ENCODE data around the gene GSK3B. TPM values are rescaled to one million over a fixed set of nuclear protein-coding genes. Genes with fewer than 3 reads are reported as not detected.

Gene GSK3B
- total RNA-seq, 1 experiment from 2014 or later, result 50.0 TPM

- CTCF ChIA-PET, result no interaction called here
- no TSS peak for BruUV-seq (replicated peaks)
These were observed 232.6 kb downstream of the GSK3B start for GRCh38 chr3:119861681-119862080.

More at GRCh38 chr3:119861681-119862080, 232.6 kb downstream of the GSK3B start:
- POLR2A ChIA-PET, result no interaction called here
- TF ChIP-seq FOSL1 (IDR thresholded peaks at IDR 0.05; ENCODE audit: low read depth), result no peak
- no peak for TF ChIP-seq ZBTB33 (IDR thresholded peaks at IDR 0.05; ENCODE audit: extremely low read depth, insufficient replicate concordance, low read length)
- TF ChIP-seq EGR1 (IDR thresholded peaks at IDR 0.05; ENCODE audit: low read depth), result no peak
- TF ChIP-seq REST (IDR thresholded peaks at IDR 0.05; ENCODE audit: low read depth), result no peak
- TF ChIP-seq EZH2phosphoT487 (IDR thresholded peaks at IDR 0.05; ENCODE audit: borderline replicate concordance), result no peak
- TF ChIP-seq SP1 (IDR thresholded peaks at IDR 0.05; ENCODE audit: low read depth), result no peak
- no peak for TF ChIP-seq SRF (IDR thresholded peaks at IDR 0.05; ENCODE audit: low read depth)
- no peak for TF ChIP-seq JUND (IDR thresholded peaks at IDR 0.05)
- TF ChIP-seq POLR2AphosphoS5 (IDR thresholded peaks at IDR 0.05; ENCODE audit: low read depth, low read length), result no peak
- TF ChIP-seq ZNF274 (IDR thresholded peaks at IDR 0.05; ENCODE audit: low read depth, low read length), result no peak
- no peak for TF ChIP-seq SIN3A (IDR thresholded peaks at IDR 0.05; ENCODE audit: low read depth)
- TF ChIP-seq RAD21 (IDR thresholded peaks at IDR 0.05; ENCODE audit: low read depth), result no peak
- no peak for TF ChIP-seq ATF3 (IDR thresholded peaks at IDR 0.05)
- TF ChIP-seq CEBPB (IDR thresholded peaks at IDR 0.05; ENCODE audit: low read depth), result no peak
- TF ChIP-seq ELF1 (IDR thresholded peaks at IDR 0.05; ENCODE audit: borderline replicate concordance, low read depth), result no peak
- no peak for TF ChIP-seq POLR2A (IDR thresholded peaks at IDR 0.05; ENCODE audit: borderline replicate concordance, extremely low read depth, insufficient read depth, insufficient read length)
- TF ChIP-seq CBX3 (IDR thresholded peaks at IDR 0.05; ENCODE audit: low read depth), result no peak
- Histone ChIP-seq H2AFZ (ENCODE audit: low read depth, low read length, poor library complexity, severe bottlenecking) (no peak overlapping the region), H3K27ac (ENCODE audit: low read depth, low read length) (no peak overlapping the region), H3K4me3 (replicated peaks in 1 of 2; ENCODE audit: low read depth in 1 of 2, low read length in 2 of 2) (no peak overlapping the region), H3K9ac (ENCODE audit: low read length) (no peak overlapping the region), H3K27me3 (ENCODE audit: insufficient read depth, low read length) (no peaks in the 10 kb centered on the region), H3K9me3 (ENCODE audit: control insufficient read depth in 1 of 2, insufficient read depth in 1 of 2, low read depth in 1 of 2, low read length in 2 of 2) (no peaks in the 10 kb centered on the region), H3K4me2 (ENCODE audit: low read length) (no peak overlapping the region), H3K79me2 (ENCODE audit: insufficient read depth, low read length) (no peaks in the 10 kb centered on the region), H4K20me1 (ENCODE audit: insufficient read depth) (no peaks in the 10 kb centered on the region), H3K9me2 (ENCODE audit: insufficient read depth) (no peaks in the 10 kb centered on the region), H3K36me3 (ENCODE audit: control insufficient read depth in 1 of 2, insufficient read depth in 2 of 2, low read length in 2 of 2) (peaks cover 10 to 12% of the 10 kb centered on the region in 2 experiments; a peak in 2 of 4 replicates), H3K4me1 (ENCODE audit: control insufficient read depth in 1 of 2, insufficient read depth in 2 of 2, low read length in 2 of 2) (no peaks in the 10 kb centered on the region)
- ATAC-seq (no peak), DNase-seq (ENCODE audit: low read depth, low spot score) (no peak)
- intact Hi-C loops (cut with micrococcal nuclease), result no loop called here
- RAD21 ChIA-PET (ENCODE audit: low non-redundant PET in 1 of 2, low total read pairs in 2 of 2, uncharacterized antibody in 2 of 2, unreplicated experiment in 2 of 2), result no interaction called here

Data from HCT116 (cell line).